Smooth muscle cell of bladder (primary cell): ENCODE data around the gene FAM117A. TPM values are rescaled to one million over a fixed set of nuclear protein-coding genes. Genes with fewer than 3 reads are reported as not detected.

Experiments used
- total RNA-seq: library from RNA; depleted of rRNA; stranded (reverse); fragments of >200 nt; gene quantifications from 2 replicates; pipeline ENCODE4 v1.2.3, GENCODE V29; 2014

FAM117A gene
- total RNA-seq = 1.8 TPM in 2 replicates

GRCh38 chr17:49763735-49764558, at the start of gene FAM117A:
TSS of gene FAM117A (minus strand) at chr17:49764131. CDS start at chr17:49764087, 44 bp downstream.

DNA sequence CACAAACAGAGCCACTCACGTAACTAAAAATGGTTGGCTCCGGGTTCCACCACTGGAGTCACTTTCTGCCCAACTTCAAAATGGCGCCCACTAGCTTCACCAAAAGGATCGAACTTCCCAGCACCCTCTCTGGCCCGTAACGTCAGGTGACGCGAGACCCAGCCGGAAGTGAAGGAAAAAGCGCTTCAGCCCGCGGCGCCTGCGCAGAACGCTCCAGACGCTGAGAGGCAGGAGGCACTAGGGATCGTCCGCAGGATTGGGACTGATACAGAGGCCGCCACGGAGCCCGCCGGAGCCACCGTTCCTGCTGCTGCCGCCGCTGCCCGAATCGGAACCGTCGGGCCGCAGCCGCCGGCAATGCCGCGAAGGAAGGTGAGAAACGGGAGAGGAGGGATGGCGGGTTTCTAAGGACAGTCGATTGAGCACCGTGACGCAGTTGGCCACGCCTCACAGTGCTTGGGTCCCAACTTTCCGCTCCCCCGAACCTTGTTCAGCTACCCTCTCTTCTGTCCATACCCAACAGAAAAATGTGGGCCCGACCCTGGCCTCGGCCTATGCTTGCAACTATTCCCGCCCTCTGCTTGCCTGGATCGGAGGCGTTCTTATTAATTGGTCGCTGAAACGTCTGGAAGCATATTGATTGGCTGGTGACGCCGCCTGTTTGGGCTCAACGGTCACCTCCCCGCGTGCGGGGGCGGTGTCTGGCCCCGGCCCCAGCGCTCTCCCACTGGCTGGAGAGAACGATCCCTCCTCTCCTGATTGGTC, 24.7 kb upstream of the FAM117A start, which contains the start of gene KAT7:
TSS of gene KAT7 (plus strand) at position 204 of the 765 bp plus-strand sequence. CDS start at position 358, 154 bp downstream.

DNA sequence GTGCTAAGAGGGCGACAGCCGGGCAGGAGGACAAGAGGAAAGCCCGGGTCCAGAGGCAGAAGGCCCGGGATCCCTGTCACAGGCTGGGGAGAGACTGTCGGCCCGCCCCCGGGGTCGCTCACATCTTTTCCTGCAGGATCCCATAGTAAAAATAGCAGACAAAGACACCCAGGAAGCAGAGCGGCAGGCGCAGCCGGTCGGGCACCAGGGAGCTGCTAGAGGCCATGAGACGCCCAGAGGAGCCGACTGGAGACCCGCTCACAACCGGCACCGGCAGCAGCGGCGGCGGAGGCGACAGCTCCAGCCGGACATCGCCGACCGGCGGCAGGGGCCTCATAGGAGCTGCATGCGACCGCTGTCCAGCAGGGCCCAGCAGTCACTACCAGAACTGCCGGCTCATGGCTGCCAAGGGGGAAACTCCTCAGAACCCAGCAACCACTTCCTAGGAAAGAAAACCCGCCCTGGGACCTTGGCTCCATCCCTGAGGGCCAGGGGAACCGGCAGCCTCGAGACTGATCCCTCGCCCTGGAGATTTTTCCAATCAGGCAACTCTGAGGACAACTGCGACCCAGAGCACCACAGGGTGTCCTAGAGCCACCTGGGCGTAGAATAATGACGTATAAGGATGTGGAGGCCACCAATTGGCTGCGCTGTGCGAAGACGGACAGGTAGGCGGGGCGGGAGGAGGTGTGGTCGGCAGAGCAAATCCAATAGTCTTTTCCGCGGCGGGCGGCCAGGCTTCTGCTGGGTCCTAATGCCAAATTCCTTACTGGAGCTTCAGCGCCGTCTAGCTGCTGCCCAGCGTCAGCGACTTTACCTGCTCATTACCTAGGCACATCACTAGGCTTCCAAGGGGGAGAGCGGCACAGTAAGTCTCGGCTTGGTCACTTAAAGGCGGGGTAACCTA, 56.1 kb downstream of the FAM117A start, which contains the start of gene SLC35B1:
TSS of gene SLC35B1 (minus strand) at position 357 of the 907 bp plus-strand sequence. CDS start at position 226, 131 bp downstream.

DNA sequence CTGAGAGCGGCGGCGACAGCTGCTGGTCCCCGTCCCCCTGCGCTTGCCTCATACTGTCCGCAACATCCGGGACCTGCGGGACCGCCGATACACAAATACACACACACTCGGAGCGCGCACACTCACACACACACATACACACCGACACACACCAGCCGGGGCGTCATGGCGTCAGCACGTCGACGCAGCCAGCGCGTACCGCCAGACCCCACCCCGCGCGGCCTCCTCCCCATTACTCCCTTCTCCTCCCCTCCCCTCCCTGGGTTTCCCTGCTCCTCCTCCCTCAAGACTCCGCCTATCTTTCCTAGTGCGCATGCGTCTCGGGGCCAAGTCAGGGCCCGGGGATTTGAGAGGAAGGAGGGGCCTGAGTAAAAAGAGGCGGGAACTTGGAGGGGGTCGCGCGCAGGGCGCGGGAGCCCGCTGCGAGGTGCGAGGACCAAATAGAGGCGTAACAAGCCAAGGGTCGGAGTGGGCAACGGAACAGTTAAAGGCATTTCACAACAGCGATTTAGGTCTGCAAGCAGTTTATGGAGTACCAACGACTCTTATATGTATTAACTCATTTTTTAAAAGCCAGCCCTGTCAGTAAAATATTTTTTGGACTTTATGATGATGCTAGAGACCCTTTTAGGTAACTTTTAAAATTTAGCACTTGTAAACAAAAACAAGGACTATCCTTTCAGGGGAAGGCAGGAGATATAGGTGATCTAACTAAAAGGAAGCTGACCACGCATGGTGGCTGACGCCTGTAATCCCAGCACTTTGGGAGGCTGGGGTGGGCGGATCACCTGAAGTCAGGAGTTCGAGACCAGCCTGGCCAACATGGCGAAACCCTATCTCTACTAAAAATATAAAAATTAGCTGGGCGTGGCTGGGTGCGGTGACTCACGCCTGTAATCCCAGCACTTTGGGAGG, 85.7 kb downstream of the FAM117A start, which contains the start of gene SPOP:
TSS of gene SPOP (minus strand) at position 165 of the 915 bp plus-strand sequence. CDS start 55,287 bp downstream, outside the sequence.

Other genes starting within 250 kb of the FAM117A start
- 0.14 and 0.55 TPM in 2 replicates for gene NXPH3, start 188.3 kb downstream of the FAM117A start, total RNA-seq
- 91.9 and 107 TPM in 2 replicates for gene SPOP, start 86.0 kb downstream of the FAM117A start, total RNA-seq
- 59.7 and 62.9 TPM in 2 replicates for gene SLC35B1, start 56.2 kb downstream of the FAM117A start, total RNA-seq
- 20.9 and 27.5 TPM in 2 replicates for gene KAT7, start 24.6 kb upstream of the FAM117A start, total RNA-seq
- not detected in 2 replicates for gene TAC4, start 83.9 kb upstream of the FAM117A start, total RNA-seq
- not detected in 2 replicates for gene DLX4, start 205.1 kb upstream of the FAM117A start, total RNA-seq
- gene DLX3, start 231.1 kb upstream of the FAM117A start, total RNA-seq = not detected in 2 replicates